Measurements from ENCODE around the gene LCE1E.

Gene LCE1E

DNA sequence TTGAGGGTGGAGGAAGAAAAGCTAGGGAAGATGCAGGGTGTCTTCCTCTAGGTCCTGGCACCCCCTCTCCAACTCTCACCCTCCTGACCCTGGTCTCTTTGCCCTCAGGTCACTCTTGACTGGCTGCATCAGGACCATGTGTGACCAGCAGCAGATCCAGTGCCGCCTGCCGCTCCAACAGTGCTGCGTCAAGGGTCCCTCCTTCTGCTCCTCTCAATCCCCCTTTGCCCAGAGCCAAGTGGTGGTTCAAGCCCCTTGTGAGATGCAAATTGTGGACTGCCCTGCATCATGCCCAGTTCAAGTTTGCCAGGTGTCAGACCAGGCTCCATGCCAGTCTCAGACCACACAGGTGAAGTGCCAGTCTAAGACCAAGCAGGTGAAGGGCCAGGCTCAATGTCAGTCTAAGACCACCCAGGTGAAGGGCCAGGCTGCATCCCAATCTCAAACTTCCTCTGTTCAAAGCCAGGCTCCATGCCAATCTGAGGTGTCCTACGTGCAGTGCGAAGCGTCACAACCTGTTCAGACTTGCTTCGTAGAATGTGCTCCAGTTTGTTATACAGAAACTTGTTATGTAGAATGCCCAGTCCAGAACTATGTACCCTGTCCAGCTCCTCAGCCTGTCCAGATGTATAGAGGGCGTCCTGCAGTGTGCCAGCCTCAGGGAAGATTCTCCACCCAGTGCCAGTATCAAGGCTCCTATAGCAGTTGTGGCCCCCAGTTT is 26.4 kb upstream of the LCE1E start:
- TF ChIP-seq, protein P1, sequence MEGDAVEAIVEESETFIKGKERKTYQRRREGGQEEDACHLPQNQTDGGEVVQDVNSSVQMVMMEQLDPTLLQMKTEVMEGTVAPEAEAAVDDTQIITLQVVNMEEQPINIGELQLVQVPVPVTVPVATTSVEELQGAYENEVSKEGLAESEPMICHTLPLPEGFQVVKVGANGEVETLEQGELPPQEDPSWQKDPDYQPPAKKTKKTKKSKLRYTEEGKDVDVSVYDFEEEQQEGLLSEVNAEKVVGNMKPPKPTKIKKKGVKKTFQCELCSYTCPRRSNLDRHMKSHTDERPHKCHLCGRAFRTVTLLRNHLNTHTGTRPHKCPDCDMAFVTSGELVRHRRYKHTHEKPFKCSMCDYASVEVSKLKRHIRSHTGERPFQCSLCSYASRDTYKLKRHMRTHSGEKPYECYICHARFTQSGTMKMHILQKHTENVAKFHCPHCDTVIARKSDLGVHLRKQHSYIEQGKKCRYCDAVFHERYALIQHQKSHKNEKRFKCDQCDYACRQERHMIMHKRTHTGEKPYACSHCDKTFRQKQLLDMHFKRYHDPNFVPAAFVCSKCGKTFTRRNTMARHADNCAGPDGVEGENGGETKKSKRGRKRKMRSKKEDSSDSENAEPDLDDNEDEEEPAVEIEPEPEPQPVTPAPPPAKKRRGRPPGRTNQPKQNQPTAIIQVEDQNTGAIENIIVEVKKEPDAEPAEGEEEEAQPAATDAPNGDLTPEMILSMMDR (IDR thresholded peaks at IDR 0.05; ENCODE audit: low read depth, low read length, missing control alignments): no peak
- no peak overlapping the region for H3K4me3 ChIP-seq (ENCODE audit: low read depth, low read length)
- no peak for DNase-seq (ENCODE audit: low read depth)

DNA sequence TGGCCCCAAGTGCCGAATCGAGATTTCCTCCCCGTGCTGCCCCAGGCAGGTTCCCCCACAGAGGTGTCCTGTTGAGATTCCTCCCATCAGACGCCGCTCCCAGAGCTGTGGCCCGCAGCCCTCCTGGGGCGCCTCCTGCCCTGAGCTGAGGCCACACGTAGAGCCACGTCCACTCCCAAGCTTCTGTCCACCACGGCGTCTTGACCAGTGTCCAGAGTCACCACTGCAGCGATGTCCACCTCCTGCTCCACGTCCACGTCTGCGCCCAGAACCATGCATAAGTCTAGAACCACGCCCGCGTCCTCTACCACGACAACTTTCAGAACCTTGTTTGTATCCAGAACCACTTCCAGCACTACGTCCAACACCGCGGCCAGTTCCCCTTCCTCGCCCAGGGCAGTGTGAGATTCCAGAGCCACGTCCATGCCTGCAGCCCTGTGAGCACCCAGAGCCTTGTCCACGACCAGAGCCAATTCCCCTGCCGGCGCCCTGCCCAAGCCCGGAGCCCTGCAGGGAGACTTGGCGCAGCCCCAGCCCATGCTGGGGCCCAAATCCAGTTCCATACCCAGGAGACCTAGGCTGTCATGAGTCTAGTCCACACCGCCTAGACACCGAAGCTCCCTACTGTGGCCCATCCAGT is 25.4 kb upstream of the LCE1E start:
- TF ChIP-seq, protein P1 (IDR thresholded peaks at IDR 0.05; ENCODE audit: low read depth, low read length, missing control alignments): no peak
- H3K4me3 ChIP-seq (ENCODE audit: low read depth, low read length): no peak overlapping the region
- no peak for DNase-seq (ENCODE audit: low read depth)

DNA sequence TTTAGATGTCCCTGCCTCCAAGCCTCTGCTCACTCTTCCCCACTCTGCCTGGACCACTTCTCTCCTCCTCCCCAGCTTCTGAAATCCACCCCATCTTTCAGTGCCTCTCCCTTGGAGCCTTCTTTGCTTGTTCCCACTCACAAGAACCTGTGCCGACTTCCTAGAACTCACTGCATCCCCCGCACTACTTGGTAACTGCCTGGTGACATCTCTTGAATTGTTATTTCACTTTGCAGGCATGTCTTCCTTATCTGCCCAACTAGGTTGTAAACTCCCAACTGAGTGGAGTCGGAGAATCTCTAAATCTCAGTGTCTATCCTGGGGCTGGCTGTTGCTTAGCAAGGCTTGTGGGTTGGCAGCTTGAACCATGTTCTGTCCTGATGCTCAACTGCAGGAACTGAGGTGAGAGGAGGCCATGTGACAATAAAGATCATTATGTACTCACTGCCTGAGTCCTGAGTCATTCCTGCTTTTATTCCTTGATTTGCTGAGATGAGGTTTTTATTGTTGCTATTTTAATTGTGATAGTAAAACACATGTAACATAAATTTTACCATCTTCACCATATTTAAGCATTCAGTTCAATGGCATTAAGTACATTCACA is 24.3 kb upstream of the LCE1E start:
- no peak for DNase-seq (ENCODE audit: low read depth)
- H3K4me3 ChIP-seq (ENCODE audit: low read depth, low read length): no peak overlapping the region
- TF ChIP-seq, protein P1 (IDR thresholded peaks at IDR 0.05; ENCODE audit: low read depth, low read length, missing control alignments): no peak

DNA sequence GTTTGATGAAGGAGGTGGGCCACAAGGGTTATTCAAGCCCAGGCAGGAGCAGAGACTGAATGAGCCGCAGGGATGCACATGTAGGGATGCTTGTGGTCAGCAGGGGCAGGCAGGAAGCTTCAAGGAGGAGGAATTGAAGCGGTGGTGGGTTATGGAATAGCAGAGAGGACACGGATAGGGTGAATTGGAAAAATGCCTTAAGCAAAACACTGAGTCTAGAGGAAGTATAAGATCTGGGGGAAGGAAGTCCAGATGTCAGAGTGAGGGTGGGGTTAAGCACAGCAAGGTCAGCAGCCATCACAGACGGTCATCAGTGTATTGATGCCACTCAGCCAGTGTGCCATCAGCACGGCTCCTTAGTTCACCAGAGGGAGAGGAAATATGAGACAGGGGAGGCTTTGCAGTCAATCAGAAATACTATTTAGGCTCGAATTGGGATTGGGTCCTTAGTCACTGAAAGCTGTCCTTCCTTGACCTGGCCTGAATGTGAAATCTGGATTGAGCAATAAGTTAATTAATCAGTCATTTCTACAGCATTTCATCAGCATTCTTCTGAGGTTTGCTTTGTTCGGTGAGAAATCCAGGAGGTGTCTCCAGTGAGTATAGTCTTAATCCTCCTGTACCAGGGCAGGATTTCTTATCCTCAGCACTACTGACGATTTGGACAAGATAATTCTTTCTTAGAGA is 17.1 kb upstream of the LCE1E start:
- TF ChIP-seq, protein P1 (IDR thresholded peaks at IDR 0.05; ENCODE audit: low read depth, low read length, missing control alignments): no peak
- H3K4me3 ChIP-seq (ENCODE audit: low read depth, low read length): no peak overlapping the region
- no peak for DNase-seq (ENCODE audit: low read depth)

DNA sequence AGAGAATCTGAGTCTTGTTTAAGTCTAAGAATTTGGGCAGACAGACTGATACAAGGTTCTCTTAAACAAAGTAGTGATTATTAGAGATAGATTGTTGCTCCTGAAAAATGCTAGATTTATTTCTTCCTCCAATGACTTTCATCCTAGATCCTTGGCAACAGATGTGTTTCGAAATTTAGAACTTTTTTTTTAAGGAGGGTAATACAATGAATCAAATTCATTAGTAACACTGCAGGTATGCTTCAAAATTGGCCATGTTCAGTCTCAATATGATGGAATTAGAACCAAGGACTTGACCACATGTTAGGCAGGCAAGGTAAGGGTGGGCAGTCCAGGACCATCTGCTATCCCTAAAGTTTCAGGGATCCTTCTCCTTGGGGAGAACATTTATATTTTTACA is 15.6 kb upstream of the LCE1E start:
- TF ChIP-seq, protein P1 (IDR thresholded peaks at IDR 0.05; ENCODE audit: low read depth, low read length, missing control alignments): no peak
- DNase-seq (ENCODE audit: low read depth): no peak
- no peak overlapping the region for H3K4me3 ChIP-seq (ENCODE audit: low read depth, low read length)

DNA sequence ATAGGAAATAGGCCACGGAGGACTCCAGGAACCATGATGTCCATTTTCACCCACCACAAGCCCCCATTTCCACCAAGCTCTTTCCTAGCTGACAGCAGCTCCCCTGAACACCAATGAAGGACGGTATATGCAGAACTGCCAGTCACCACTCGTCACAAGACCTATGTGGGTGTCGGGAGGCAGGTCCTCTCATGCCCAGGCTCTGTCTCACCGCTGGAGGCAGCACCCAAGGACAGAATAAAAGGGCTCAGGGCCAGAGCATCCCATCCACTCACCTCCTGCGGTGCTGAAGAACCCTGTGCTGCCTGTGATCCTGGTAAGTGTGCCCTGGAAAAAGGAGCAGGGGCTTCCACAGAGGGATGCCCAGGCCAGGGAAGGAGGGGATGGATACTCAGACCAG is 11.2 kb upstream of the LCE1E start, which contains the start of gene LCE1F:
Gene LCE1F (plus strand): TSS at position 266 of the 400 bp plus-strand sequence. CDS start 1,232 bp downstream, outside the sequence.
- DNase-seq (ENCODE audit: low read depth): no peak
- H3K4me3 ChIP-seq (ENCODE audit: low read depth, low read length): no peak within 1 kb of the TSS
- TF ChIP-seq, protein P1 (IDR thresholded peaks at IDR 0.05; ENCODE audit: low read depth, low read length, missing control alignments): peak; percentile 25
